ENCODE data around the gene DYRK1A. TPM values are rescaled to one million over a fixed set of nuclear protein-coding genes. Genes with fewer than 3 reads are reported as not detected.
"Not testable (repeated sequence)": the region's sequence is repeated elsewhere in the genome, so short reads cannot be mapped to it uniquely, and the experiment has no call there.

Gene DYRK1A
- polyA plus RNA-seq, 2 donors = 14.2 to 18.5 TPM

DNA sequence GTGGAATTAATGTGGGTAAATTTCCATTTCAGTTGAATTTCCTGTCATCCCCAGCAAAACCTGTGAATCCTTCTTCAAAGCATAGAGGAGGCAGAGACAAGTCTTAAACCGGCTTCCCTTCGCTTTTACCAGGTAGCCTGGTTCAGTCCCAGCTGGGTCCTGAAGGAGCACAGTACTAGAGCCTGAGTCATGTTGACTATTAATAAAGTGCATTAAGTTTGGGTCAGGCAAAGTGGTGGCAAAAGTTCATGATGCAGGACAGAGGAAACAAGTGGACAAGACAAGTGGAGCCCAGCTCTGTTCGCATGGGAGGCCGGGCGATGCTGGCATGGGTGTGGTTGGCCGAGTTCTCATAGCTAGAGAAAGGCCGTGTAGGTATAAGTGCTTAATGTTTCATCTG, 150.4 kb downstream of the DYRK1A start:
- H3K4me1 ChIP-seq (ENCODE audit: control insufficient read depth in 2 of 2, insufficient read depth in 2 of 2, low read length in 1 of 2) = peaks cover 0 to 2% of the 10 kb centered on the region in 2 donors
- H3K4me3 ChIP-seq (ENCODE audit: low read depth in 1 of 2, low read length in 2 of 2) = no peak overlapping the region
- H3K36me3 ChIP-seq (ENCODE audit: control insufficient read depth in 2 of 2, insufficient read depth in 2 of 2, low read length in 1 of 2) = peaks cover 6 to 12% of the 10 kb centered on the region in 2 donors
- no peaks in the 10 kb centered on the region for H3K27me3 ChIP-seq (ENCODE audit: control insufficient read depth in 1 of 2, insufficient read depth in 2 of 2, low read length in 2 of 2)
- H3K27ac ChIP-seq (ENCODE audit: low read depth in 2 of 2, low read length in 1 of 2) = no peak overlapping the region
- H3K9me3 ChIP-seq (ENCODE audit: control insufficient read depth in 2 of 2, insufficient read depth in 1 of 2, low read depth in 1 of 2, low read length in 1 of 2) = no peaks in the 10 kb centered on the region
- 96 to 98% methylated on average over 7 of the region's 7 CpGs for WGBS, 2 donors

DNA sequence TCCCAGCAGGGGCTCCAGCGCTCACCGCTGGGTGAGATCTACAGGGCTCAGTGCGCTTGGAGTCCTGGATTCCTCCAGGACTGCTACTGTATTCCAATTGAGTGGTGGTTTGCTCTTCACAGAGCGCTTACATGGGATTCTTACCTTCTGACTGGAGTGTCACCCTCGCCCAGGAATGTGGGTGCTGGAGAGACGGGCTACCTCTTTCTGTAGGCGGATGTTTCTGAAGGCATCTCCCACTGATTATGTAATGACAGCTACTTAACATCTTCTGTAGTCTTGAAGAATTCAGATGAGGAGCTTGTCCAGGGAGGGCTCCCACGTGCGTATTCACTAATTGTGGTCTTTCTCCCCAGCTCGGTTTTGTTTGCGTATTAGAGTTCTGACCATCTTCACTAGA, 154.2 kb downstream of the DYRK1A start:
- 94% methylated on average over 11 of the region's 11 CpGs for WGBS, 2 donors
- Histone ChIP-seq H3K9me3 (ENCODE audit: control insufficient read depth in 2 of 2, insufficient read depth in 1 of 2, low read depth in 1 of 2, low read length in 1 of 2) (no peaks in the 10 kb centered on the region), H3K4me1 (ENCODE audit: control insufficient read depth in 2 of 2, insufficient read depth in 2 of 2, low read length in 1 of 2) (no peaks in the 10 kb centered on the region), H3K4me3 (ENCODE audit: low read depth in 1 of 2, low read length in 2 of 2) (no peak overlapping the region), H3K36me3 (ENCODE audit: control insufficient read depth in 2 of 2, insufficient read depth in 2 of 2, low read length in 1 of 2) (peaks cover 0 to 4% of the 10 kb centered on the region in 2 donors), H3K27me3 (ENCODE audit: control insufficient read depth in 1 of 2, insufficient read depth in 2 of 2, low read length in 2 of 2) (no peaks in the 10 kb centered on the region), H3K27ac (ENCODE audit: low read depth in 2 of 2, low read length in 1 of 2) (no peak overlapping the region)

DNA sequence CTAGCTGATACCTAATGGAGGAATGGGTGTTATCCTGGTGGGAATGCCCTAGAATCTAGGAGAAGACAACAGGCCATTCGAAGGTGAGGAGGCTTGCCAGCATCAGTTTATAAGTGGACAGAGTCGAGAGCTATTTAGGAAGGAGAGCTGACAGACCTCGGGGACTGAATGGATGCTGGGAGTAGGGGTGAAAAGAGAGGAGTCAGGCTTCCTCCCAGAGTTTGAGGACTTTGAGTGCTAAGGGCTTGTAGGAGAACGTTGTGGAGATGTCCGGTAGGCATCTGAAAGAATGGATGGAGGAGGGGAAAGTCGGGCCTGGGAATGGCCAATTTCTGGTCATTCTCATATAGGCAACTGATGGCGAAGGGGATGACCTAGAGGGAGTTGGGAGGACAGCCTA, 155.1 kb downstream of the DYRK1A start:
- H3K27me3 ChIP-seq (ENCODE audit: control insufficient read depth in 1 of 2, insufficient read depth in 2 of 2, low read length in 2 of 2) = no peaks in the 10 kb centered on the region
- 85 to 87% methylated on average over 7 of the region's 7 CpGs for WGBS, 2 donors
- H3K9me3 ChIP-seq (ENCODE audit: control insufficient read depth in 2 of 2, insufficient read depth in 1 of 2, low read depth in 1 of 2, low read length in 1 of 2) = no peaks in the 10 kb centered on the region

GRCh38 chr21:37522641-37523295, 156.2 kb downstream of the DYRK1A start:
- Histone ChIP-seq H3K4me1 (ENCODE audit: control insufficient read depth in 2 of 2, insufficient read depth in 2 of 2, low read length in 1 of 2) (no peaks in the 10 kb centered on the region), H3K4me3 (ENCODE audit: low read depth in 1 of 2, low read length in 2 of 2) (no peak overlapping the region), H3K9me3 (ENCODE audit: control insufficient read depth in 2 of 2, insufficient read depth in 1 of 2, low read depth in 1 of 2, low read length in 1 of 2) (no peaks in the 10 kb centered on the region), H3K27me3 (ENCODE audit: control insufficient read depth in 1 of 2, insufficient read depth in 2 of 2, low read length in 2 of 2) (no peaks in the 10 kb centered on the region), H3K27ac (ENCODE audit: low read depth in 2 of 2, low read length in 1 of 2) (no peak overlapping the region), H3K36me3 (ENCODE audit: control insufficient read depth in 2 of 2, insufficient read depth in 2 of 2, low read length in 1 of 2) (peaks cover 0 to 4% of the 10 kb centered on the region in 2 donors)
- WGBS, 2 donors = 89 to 90% methylated on average over 10 of the region's 10 CpGs

More for the DNA sequence above, 155.1 kb downstream of the DYRK1A start:
- Histone ChIP-seq H3K27ac (ENCODE audit: low read depth in 2 of 2, low read length in 1 of 2) (no peak overlapping the region), H3K4me1 (ENCODE audit: control insufficient read depth in 2 of 2, insufficient read depth in 2 of 2, low read length in 1 of 2) (no peaks in the 10 kb centered on the region), H3K36me3 (ENCODE audit: control insufficient read depth in 2 of 2, insufficient read depth in 2 of 2, low read length in 1 of 2) (peaks cover 0 to 4% of the 10 kb centered on the region in 2 donors), H3K4me3 (ENCODE audit: low read depth in 1 of 2, low read length in 2 of 2) (no peak overlapping the region)

DNA sequence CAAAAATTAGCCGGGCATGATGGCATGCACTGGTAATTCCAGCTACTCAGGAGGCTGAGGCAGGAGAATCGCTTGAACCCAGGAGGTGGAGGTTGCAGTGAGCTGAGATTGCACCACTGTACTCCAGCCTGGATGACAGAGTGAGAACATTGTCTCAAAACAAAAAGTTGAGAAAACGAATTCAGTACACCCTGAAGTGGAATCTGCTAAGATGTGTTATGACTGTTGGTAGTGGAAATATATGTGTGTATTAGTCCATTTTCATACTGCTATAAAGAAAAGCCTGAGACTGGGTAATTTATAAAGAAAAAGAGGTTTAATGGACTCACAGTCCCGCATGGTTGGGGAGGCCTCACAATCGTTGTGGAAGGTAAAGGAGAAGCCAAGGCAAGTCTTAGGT, 158.4 kb downstream of the DYRK1A start:
- H3K27me3 ChIP-seq (ENCODE audit: control insufficient read depth in 1 of 2, insufficient read depth in 2 of 2, low read length in 2 of 2); H3K36me3 ChIP-seq (ENCODE audit: control insufficient read depth in 2 of 2, insufficient read depth in 2 of 2, low read length in 1 of 2); H3K4me1 ChIP-seq (ENCODE audit: control insufficient read depth in 2 of 2, insufficient read depth in 2 of 2, low read length in 1 of 2); H3K4me3 ChIP-seq (ENCODE audit: low read depth in 1 of 2, low read length in 2 of 2); H3K9me3 ChIP-seq (ENCODE audit: control insufficient read depth in 2 of 2, insufficient read depth in 1 of 2, low read depth in 1 of 2, low read length in 1 of 2); H3K27ac ChIP-seq (ENCODE audit: low read depth in 2 of 2, low read length in 1 of 2): not testable (repeated sequence)
- WGBS, 2 donors = 87 to 91% methylated on average over 5 of the region's 5 CpGs

DNA sequence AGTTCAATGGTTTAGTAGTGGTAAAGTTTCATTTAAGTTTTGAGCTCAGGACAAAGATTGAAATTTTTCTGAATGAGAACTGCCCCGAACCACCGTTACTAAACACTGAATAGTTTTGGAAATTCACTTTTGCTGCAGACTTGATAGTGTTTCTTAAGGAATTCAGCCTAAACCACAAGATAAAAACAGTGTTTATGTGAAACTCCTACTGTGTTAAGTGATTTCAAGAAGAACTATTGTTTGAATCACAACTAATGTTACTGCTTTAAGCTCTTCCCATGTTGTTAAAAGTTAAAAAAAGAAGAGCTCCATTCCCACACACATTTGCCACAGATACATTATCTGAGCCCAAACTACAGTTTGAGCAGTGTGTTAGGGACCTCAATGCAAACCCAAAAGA, 159.2 kb downstream of the DYRK1A start:
- Histone ChIP-seq H3K9me3 (ENCODE audit: control insufficient read depth in 2 of 2, insufficient read depth in 1 of 2, low read depth in 1 of 2, low read length in 1 of 2) (no peaks in the 10 kb centered on the region), H3K27ac (ENCODE audit: low read depth in 2 of 2, low read length in 1 of 2) (no peak overlapping the region), H3K4me3 (ENCODE audit: low read depth in 1 of 2, low read length in 2 of 2) (no peak overlapping the region), H3K27me3 (ENCODE audit: control insufficient read depth in 1 of 2, insufficient read depth in 2 of 2, low read length in 2 of 2) (no peaks in the 10 kb centered on the region), H3K36me3 (ENCODE audit: control insufficient read depth in 2 of 2, insufficient read depth in 2 of 2, low read length in 1 of 2) (no peaks in the 10 kb centered on the region), H3K4me1 (ENCODE audit: control insufficient read depth in 2 of 2, insufficient read depth in 2 of 2, low read length in 1 of 2) (peaks cover 2% of the 10 kb centered on the region in 2 donors)
- WGBS, 2 donors = 91 to 94% methylated on average over 2 of the region's 2 CpGs

DNA sequence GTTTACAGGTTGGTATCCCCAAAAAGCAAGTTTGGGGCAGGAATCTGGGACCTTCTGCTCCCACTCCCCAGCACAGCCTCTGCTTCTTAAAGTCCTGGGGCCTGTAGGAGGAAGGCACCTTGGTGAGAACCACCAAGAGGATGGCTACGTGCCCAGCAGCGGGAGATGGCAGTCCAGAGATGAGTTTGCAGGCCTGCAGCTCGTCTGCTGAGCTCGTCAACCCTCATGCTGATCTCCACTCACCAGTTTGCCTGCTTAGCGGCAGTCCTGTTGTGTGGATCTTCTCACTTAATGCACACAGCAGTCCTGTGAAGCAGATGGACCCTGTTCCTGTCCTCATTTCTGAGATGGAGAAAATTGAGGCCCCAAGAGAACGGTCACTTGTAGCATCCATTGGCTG, 160.5 kb downstream of the DYRK1A start:
- Histone ChIP-seq H3K4me3 (ENCODE audit: low read depth in 1 of 2, low read length in 2 of 2) (no peak overlapping the region), H3K27me3 (ENCODE audit: control insufficient read depth in 1 of 2, insufficient read depth in 2 of 2, low read length in 2 of 2) (no peaks in the 10 kb centered on the region), H3K9me3 (ENCODE audit: control insufficient read depth in 2 of 2, insufficient read depth in 1 of 2, low read depth in 1 of 2, low read length in 1 of 2) (no peaks in the 10 kb centered on the region), H3K27ac (ENCODE audit: low read depth in 2 of 2, low read length in 1 of 2) (no peak overlapping the region), H3K4me1 (ENCODE audit: control insufficient read depth in 2 of 2, insufficient read depth in 2 of 2, low read length in 1 of 2) (peaks cover 2 to 9% of the 10 kb centered on the region in 2 donors), H3K36me3 (ENCODE audit: control insufficient read depth in 2 of 2, insufficient read depth in 2 of 2, low read length in 1 of 2) (no peaks in the 10 kb centered on the region)
- 85 to 91% methylated on average over 6 of the region's 6 CpGs for WGBS, 2 donors

- Histone ChIP-seq H3K27me3 (ENCODE audit: control insufficient read depth in 1 of 2, insufficient read depth in 2 of 2, low read length in 2 of 2) (no peaks in the 10 kb centered on the region), H3K9me3 (ENCODE audit: control insufficient read depth in 2 of 2, insufficient read depth in 1 of 2, low read depth in 1 of 2, low read length in 1 of 2) (no peaks in the 10 kb centered on the region), H3K4me1 (ENCODE audit: control insufficient read depth in 2 of 2, insufficient read depth in 2 of 2, low read length in 1 of 2) (peaks cover 2 to 9% of the 10 kb centered on the region in 2 donors), H3K36me3 (ENCODE audit: control insufficient read depth in 2 of 2, insufficient read depth in 2 of 2, low read length in 1 of 2) (no peaks in the 10 kb centered on the region), H3K27ac (ENCODE audit: low read depth in 2 of 2, low read length in 1 of 2) (no peak overlapping the region), H3K4me3 (ENCODE audit: low read depth in 1 of 2, low read length in 2 of 2) (no peak overlapping the region)
- WGBS, 2 donors = 92 to 94% methylated on average over 4 of the region's 4 CpGs
These were observed 161.1 kb downstream of the DYRK1A start for GRCh38 chr21:37527716-37528115.

DNA sequence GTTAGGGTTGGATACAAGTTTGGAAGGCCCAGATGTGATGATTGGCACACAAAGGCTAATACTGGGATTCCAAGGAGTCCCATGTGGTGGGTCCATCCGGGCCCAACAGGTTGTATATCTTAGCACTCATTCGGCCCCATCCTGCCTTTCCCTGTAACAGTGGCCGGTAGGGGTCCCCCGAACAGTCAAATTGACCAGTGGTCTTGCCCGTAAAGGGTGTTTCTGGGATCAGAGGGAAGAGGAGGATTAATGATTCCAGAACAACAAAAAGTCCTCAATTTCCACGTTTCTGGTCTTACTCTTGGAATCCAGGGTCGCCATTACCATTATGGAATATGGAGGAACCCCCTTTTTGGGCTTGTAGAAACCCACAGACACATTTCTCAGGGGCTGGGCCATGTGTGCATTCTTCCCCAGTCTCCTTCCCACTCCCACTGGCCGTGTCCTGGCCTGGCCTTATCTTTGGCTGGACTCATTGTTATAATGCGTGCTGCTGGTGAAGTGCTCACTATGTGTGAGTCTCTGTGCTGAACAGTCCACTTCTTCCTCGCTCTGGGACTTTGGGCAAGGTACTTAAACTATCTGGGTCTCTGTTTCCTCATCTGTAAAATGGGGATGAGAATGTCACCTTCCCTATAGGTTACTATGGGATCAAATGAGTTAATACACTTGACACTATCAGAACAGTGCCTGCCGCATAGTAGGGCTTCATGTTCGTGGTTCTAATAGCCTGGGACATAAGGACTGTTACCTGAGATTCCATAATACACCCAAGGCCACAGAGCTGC, 161.8 kb downstream of the DYRK1A start:
- H3K27me3 ChIP-seq (ENCODE audit: control insufficient read depth in 1 of 2, insufficient read depth in 2 of 2, low read length in 2 of 2) = no peaks in the 10 kb centered on the region
- no peaks in the 10 kb centered on the region for H3K9me3 ChIP-seq (ENCODE audit: control insufficient read depth in 2 of 2, insufficient read depth in 1 of 2, low read depth in 1 of 2, low read length in 1 of 2)
- peaks cover 2 to 10% of the 10 kb centered on the region in 2 donors for H3K4me1 ChIP-seq (ENCODE audit: control insufficient read depth in 2 of 2, insufficient read depth in 2 of 2, low read length in 1 of 2)
- H3K4me3 ChIP-seq (ENCODE audit: low read depth in 1 of 2, low read length in 2 of 2) = no peak overlapping the region
- H3K36me3 ChIP-seq (ENCODE audit: control insufficient read depth in 2 of 2, insufficient read depth in 2 of 2, low read length in 1 of 2) = no peaks in the 10 kb centered on the region
- no peak overlapping the region for H3K27ac ChIP-seq (ENCODE audit: low read depth in 2 of 2, low read length in 1 of 2)
- WGBS, 2 donors = 87 to 88% methylated on average over 12 of the region's 12 CpGs

DNA sequence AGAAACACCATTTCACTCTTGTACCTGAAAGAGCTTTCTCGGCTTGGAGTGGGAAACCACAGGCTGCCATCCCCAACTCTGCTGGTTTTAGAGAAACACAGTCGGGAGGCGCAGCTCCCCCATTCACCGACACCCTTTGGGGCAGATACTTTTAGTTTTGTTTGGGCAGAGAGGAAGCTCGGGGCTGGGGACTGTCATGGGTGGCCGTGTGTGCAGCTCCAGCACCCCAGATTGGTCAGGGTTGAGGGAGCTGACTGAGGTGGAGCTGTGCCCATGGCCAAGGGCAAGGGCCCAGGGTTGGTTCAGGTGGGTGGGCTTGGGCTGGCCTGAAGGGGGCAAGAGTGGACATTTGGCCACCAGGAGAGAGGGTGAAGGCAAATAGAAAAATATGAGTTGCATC, 163.1 kb downstream of the DYRK1A start:
- Histone ChIP-seq H3K27ac (ENCODE audit: low read depth in 2 of 2, low read length in 1 of 2) (no peak overlapping the region), H3K4me3 (ENCODE audit: low read depth in 1 of 2, low read length in 2 of 2) (no peak overlapping the region), H3K36me3 (ENCODE audit: control insufficient read depth in 2 of 2, insufficient read depth in 2 of 2, low read length in 1 of 2) (no peaks in the 10 kb centered on the region), H3K4me1 (ENCODE audit: control insufficient read depth in 2 of 2, insufficient read depth in 2 of 2, low read length in 1 of 2) (peaks cover 4 to 10% of the 10 kb centered on the region in 2 donors), H3K27me3 (ENCODE audit: control insufficient read depth in 1 of 2, insufficient read depth in 2 of 2, low read length in 2 of 2) (no peaks in the 10 kb centered on the region), H3K9me3 (ENCODE audit: control insufficient read depth in 2 of 2, insufficient read depth in 1 of 2, low read depth in 1 of 2, low read length in 1 of 2) (no peaks in the 10 kb centered on the region)
- WGBS, 2 donors = 71 to 83% methylated on average over 6 of the region's 6 CpGs

Data from esophagus (tissue), 2 donors.